ENCODE measurements around the gene TCOF1.

The TCOF1 gene

GRCh38 chr5:150352244-150353031 is 5.1 kb upstream of the TCOF1 start:
- no peak for DNase-seq (ENCODE audit: low spot score)

- DNase-seq (ENCODE audit: low spot score), result no peak
These were observed 4.3 kb upstream of the TCOF1 start for GRCh38 chr5:150353032-150353675.

GRCh38 chr5:150355791-150356190 is 1.7 kb upstream of the TCOF1 start:
- no peak for DNase-seq (ENCODE audit: low spot score)

GRCh38 chr5:150356575-150357294 is 762 bp upstream of the TCOF1 start:
- no peak for DNase-seq (ENCODE audit: low spot score)

GRCh38 chr5:150358261-150359095 is 981 bp downstream of the TCOF1 start:
- peak; percentile 34 for DNase-seq (ENCODE audit: low spot score)

- DNase-seq (ENCODE audit: low spot score), result no peak
These were observed 3.8 kb downstream of the TCOF1 start for GRCh38 chr5:150361301-150361700.

- no peak for DNase-seq (ENCODE audit: low spot score)
These were observed 5.7 kb downstream of the TCOF1 start for GRCh38 chr5:150363185-150363584.

GRCh38 chr5:150364004-150364403 is 6.5 kb downstream of the TCOF1 start:
- no peak for DNase-seq (ENCODE audit: low spot score)

GRCh38 chr5:150368526-150368925 is 11.0 kb downstream of the TCOF1 start:
- DNase-seq (ENCODE audit: low spot score), result no peak

- DNase-seq (ENCODE audit: low spot score), result no peak
These were observed 15.1 kb downstream of the TCOF1 start for GRCh38 chr5:150372639-150373038.

- DNase-seq (ENCODE audit: low spot score), result no peak
These were observed 17.2 kb downstream of the TCOF1 start for GRCh38 chr5:150374651-150375050.

- no peak for DNase-seq (ENCODE audit: low spot score)
These were observed 19.6 kb downstream of the TCOF1 start for GRCh38 chr5:150376799-150377771.

GRCh38 chr5:150377964-150378694 is 20.6 kb downstream of the TCOF1 start:
- DNase-seq (ENCODE audit: low spot score), result no peak

GRCh38 chr5:150384701-150385100 is 27.2 kb downstream of the TCOF1 start:
- DNase-seq (ENCODE audit: low spot score), result no peak

- DNase-seq (ENCODE audit: low spot score), result no peak
These were observed 28.7 kb downstream of the TCOF1 start for GRCh38 chr5:150386024-150386855.

GRCh38 chr5:150389531-150390266 is 32.2 kb downstream of the TCOF1 start:
- no peak for DNase-seq (ENCODE audit: low spot score)

GRCh38 chr5:150391064-150391834 is 33.8 kb downstream of the TCOF1 start:
- no peak for DNase-seq (ENCODE audit: low spot score)

- no peak for DNase-seq (ENCODE audit: low spot score)
These were observed 34.5 kb downstream of the TCOF1 start for GRCh38 chr5:150391986-150392385.

Measured in activated CD4-positive, alpha-beta T cell treated with anti-CD3 and anti-CD28 coated beads, Interleukin-2, Interleukin-4, amounts not matched to agents 100 ng/mL and 50 ng/mL, durations not matched to agents 16 hours and 8 hours (primary cell).